Suprapubic skin (tissue), 4 donors: ENCODE results near the gene PPP1R9A. TPM values are rescaled to one million over a fixed set of nuclear protein-coding genes. Genes with fewer than 3 reads are reported as not detected.

Experiments used
- DNase-seq, 2 donors: peaks; one replicate each; pipeline ENCODE4 v3.0.0-alpha.2; 2019; ENCODE audit warnings: low spot score in 2 of 2
- H3K27ac ChIP-seq: fragments of 200-600 bp; sonication (generic); one replicate; pipeline ENCODE4 v1.5.1; 2019
- H3K27me3 ChIP-seq: fragments of 200-600 bp; sonication (generic); one replicate; pipeline ENCODE4 v1.5.1; 2019
- H3K36me3 ChIP-seq: fragments of 200-600 bp; sonication (generic); one replicate; pipeline ENCODE4 v1.5.1; 2019
- H3K4me1 ChIP-seq: fragments of 200-600 bp; sonication (generic); one replicate; pipeline ENCODE4 v1.5.1; 2019
- H3K4me3 ChIP-seq: fragments of 200-600 bp; sonication (generic); one replicate; pipeline ENCODE4 v1.5.1; 2019; ENCODE audit warnings: mild to moderate bottlenecking
- H3K9me3 ChIP-seq: fragments of 200-600 bp; sonication (generic); one replicate; pipeline ENCODE4 v1.5.1; 2019
- EP300 ChIP-seq: sonication (generic); formaldehyde crosslinking; IDR thresholded peaks from one replicate; pipeline ENCODE4 v1.6.1; 2017; ENCODE audit warnings: antibody characterized with exemption
- POLR2A ChIP-seq, 2 donors: fragments of 450-650 bp; IDR thresholded peaks; one replicate each; pipeline ENCODE4 v1.6.1; 2017; ENCODE audit warnings: antibody characterized with exemption in 2 of 2, mild to moderate bottlenecking in 2 of 2, moderate library complexity in 2 of 2
- POLR2AphosphoS5 ChIP-seq, 3 donors: sonication (generic); formaldehyde crosslinking; IDR thresholded peaks; one replicate each; pipeline ENCODE4 v1.6.1; 2017; ENCODE audit warnings: antibody characterized with exemption in 3 of 3
- WGBS: methylation state at CpG from one replicate; pipeline ENCODE4 v1.1.5; 2018; 5-methylcytosine and 5-hydroxymethylcytosine counted together
- total RNA-seq, 4 donors: library from RNA; depleted of rRNA; stranded (reverse); fragments of >200 nt; gene quantifications; one replicate each; pipeline ENCODE4 v1.1.0, GENCODE V29; 2016
- TF ChIP-seq, protein P1 (sequence below), 2 donors: fragments of 200-600 bp in 1 of 2; fragments of 450-650 bp in 1 of 2; sonication (generic) in 1 of 2; IDR thresholded peaks; one replicate each; pipeline ENCODE4 v1.5.1; 2016 to 2019; ENCODE audit warnings: antibody characterized with exemption in 2 of 2, mild to moderate bottlenecking in 1 of 2, moderate library complexity in 1 of 2

The PPP1R9A gene
- total RNA-seq, 4 donors from 2014 or later = 0.49 to 8.6 (median 2.5) TPM

GRCh38 chr7:95316588-95316987 lies 409.2 kb downstream of the PPP1R9A start:
- no peaks in the 10 kb centered on the region for H3K27me3 ChIP-seq
- TF ChIP-seq, protein P1, sequence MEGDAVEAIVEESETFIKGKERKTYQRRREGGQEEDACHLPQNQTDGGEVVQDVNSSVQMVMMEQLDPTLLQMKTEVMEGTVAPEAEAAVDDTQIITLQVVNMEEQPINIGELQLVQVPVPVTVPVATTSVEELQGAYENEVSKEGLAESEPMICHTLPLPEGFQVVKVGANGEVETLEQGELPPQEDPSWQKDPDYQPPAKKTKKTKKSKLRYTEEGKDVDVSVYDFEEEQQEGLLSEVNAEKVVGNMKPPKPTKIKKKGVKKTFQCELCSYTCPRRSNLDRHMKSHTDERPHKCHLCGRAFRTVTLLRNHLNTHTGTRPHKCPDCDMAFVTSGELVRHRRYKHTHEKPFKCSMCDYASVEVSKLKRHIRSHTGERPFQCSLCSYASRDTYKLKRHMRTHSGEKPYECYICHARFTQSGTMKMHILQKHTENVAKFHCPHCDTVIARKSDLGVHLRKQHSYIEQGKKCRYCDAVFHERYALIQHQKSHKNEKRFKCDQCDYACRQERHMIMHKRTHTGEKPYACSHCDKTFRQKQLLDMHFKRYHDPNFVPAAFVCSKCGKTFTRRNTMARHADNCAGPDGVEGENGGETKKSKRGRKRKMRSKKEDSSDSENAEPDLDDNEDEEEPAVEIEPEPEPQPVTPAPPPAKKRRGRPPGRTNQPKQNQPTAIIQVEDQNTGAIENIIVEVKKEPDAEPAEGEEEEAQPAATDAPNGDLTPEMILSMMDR (IDR thresholded peaks at IDR 0.05) = no peak
- no peak for TF ChIP-seq POLR2AphosphoS5 (IDR thresholded peaks at IDR 0.05)
- TF ChIP-seq POLR2A (IDR thresholded peaks at IDR 0.05) = no peak
- TF ChIP-seq EP300 = no peak

GRCh38 chr7:95317546-95317945 lies 410.2 kb downstream of the PPP1R9A start:
- Histone ChIP-seq H3K36me3 (no peaks in the 10 kb centered on the region), H3K4me1 (no peaks in the 10 kb centered on the region), H3K27me3 (no peaks in the 10 kb centered on the region), H3K9me3 (no peaks in the 10 kb centered on the region), H3K27ac (no peak overlapping the region), H3K4me3 (no peak overlapping the region)
- TF ChIP-seq POLR2A (IDR thresholded peaks at IDR 0.05) (no peak), POLR2AphosphoS5 (IDR thresholded peaks at IDR 0.05) (no peak), EP300 (no peak)
- TF ChIP-seq, protein P1 (IDR thresholded peaks at IDR 0.05) = no peak
- 35% methylated on average over 2 of the region's 2 CpGs for WGBS
- DNase-seq = no peak

More at GRCh38 chr7:95316588-95316987, 409.2 kb downstream of the PPP1R9A start:
- Histone ChIP-seq H3K27ac (no peak overlapping the region), H3K9me3 (no peaks in the 10 kb centered on the region), H3K36me3 (no peaks in the 10 kb centered on the region), H3K4me3 (no peak overlapping the region), H3K4me1 (no peaks in the 10 kb centered on the region)
- 75% methylated on average over 2 of the region's 2 CpGs for WGBS
- DNase-seq = no peak

DNA sequence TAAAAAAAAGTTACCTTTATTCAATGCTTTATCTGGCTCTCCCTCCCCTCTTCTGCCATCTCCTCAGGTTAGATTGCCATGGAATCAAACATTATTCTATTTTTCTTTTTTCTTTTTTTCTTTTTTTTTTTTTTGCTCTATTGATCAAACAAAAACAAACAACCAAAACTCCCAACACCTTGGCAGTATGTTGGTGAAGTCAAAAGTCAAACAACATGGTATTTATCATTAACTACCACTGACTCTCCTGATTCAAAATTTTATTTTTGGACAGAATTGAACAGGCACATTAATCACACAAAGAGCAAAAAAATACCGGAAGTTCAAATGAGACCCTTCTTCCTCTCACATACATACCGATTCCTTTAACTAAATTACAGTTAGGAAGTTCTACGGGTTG lies 410.6 kb downstream of the PPP1R9A start:
- H3K36me3 ChIP-seq = no peaks in the 10 kb centered on the region

DNA sequence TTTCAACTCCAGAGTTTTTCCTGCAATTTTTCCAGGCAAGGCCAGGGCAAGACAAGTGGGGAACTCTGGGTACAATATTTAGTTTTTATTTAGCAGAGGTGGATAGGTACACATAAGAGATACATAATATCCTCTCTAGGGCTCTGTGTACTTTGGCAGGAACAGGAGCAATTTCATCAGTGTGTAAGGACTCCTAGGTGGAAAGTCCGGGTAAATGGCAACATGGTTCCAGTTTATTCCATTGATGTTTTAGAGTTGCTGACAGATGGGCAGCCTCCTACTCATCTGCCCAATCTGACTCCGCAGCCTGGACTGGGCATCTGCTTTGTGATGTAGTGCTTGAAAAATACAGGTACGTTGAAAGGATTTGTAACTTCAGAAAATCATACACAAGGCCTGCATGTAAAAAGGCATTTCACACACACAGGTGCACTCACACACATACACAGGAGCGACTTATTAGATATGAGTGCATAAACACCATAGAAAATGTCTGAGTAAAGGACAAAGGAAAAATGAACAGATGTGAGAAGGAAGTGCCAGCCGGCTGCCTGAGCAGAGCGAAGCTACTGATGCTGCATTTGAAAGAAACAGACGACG lies 411.2 kb downstream of the PPP1R9A start:
- Histone ChIP-seq H3K4me3 (no peak overlapping the region), H3K27ac (no peak overlapping the region), H3K27me3 (peaks cover under 1% of the 10 kb centered on the region), H3K9me3 (no peaks in the 10 kb centered on the region), H3K4me1 (no peaks in the 10 kb centered on the region), H3K36me3 (no peaks in the 10 kb centered on the region)
- no peak for TF ChIP-seq POLR2A (IDR thresholded peaks at IDR 0.05)
- no peak for TF ChIP-seq POLR2AphosphoS5 (IDR thresholded peaks at IDR 0.05)
- no peak for TF ChIP-seq EP300
- TF ChIP-seq, protein P1 (IDR thresholded peaks at IDR 0.05) = no peak
- WGBS = 79% methylated on average over 8 of the region's 8 CpGs
- no peak for DNase-seq

More for the DNA sequence above, 410.6 kb downstream of the PPP1R9A start:
- no peak for DNase-seq
- WGBS = 79% methylated on average over 3 of the region's 3 CpGs
- Histone ChIP-seq H3K27me3 (no peaks in the 10 kb centered on the region), H3K4me1 (no peaks in the 10 kb centered on the region), H3K4me3 (no peak overlapping the region), H3K9me3 (no peaks in the 10 kb centered on the region), H3K27ac (no peak overlapping the region)
- TF ChIP-seq EP300 = no peak
- no peak for TF ChIP-seq POLR2AphosphoS5 (IDR thresholded peaks at IDR 0.05)
- TF ChIP-seq, protein P1 (IDR thresholded peaks at IDR 0.05) = no peak
- TF ChIP-seq POLR2A (IDR thresholded peaks at IDR 0.05) = no peak

DNA sequence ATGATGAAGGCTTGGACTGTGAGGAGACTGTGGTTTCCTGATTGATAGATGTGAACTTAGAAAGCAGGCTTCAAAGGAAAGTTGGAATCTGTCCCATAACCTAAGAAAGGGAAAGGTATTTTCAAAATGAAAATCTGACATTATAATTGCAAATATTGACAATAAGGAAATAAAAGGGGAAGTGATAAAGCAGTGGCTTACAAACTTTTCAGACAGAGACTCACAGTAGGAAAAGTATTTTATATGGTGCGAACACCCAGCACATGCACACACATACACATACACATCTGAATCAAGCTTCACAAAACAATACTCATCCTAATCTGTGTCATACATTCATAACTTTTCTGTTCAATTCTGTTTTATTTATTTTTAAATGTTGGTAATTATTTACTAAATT lies 412.2 kb downstream of the PPP1R9A start:
- H3K4me3 ChIP-seq = no peak overlapping the region
- peaks cover 8% of the 10 kb centered on the region for H3K27me3 ChIP-seq
- no peaks in the 10 kb centered on the region for H3K9me3 ChIP-seq
- H3K27ac ChIP-seq = no peak overlapping the region
- TF ChIP-seq EP300 (no peak), POLR2A (IDR thresholded peaks at IDR 0.05) (no peak), POLR2AphosphoS5 (IDR thresholded peaks at IDR 0.05) (no peak)
- TF ChIP-seq, protein P1 (IDR thresholded peaks at IDR 0.05) = no peak
- DNase-seq = no peak
- H3K36me3 ChIP-seq = no peaks in the 10 kb centered on the region
- WGBS = 95% methylated on average over 1 of the region's 1 CpG
- no peaks in the 10 kb centered on the region for H3K4me1 ChIP-seq
